Neuronal stem cell (in vitro differentiated cells): ENCODE data around the gene HOOK1.
"Not testable (repeated sequence)": the region's sequence is repeated elsewhere in the genome, so short reads cannot be mapped to it uniquely, and the experiment has no call there.

Experiments used
- DNase-seq: peaks from one replicate; pipeline ENCODE4 v3.0.0-alpha.2; 2013; ENCODE audit warnings: low spot score
- H2AFZ ChIP-seq: one replicate; pipeline ENCODE4 v1.6.1; 2013; ENCODE audit warnings: mild to moderate bottlenecking, low read length, inconsistent platforms
- H2AK5ac ChIP-seq: 2 replicates; pipeline ENCODE4 v1.6.1; 2013; ENCODE audit warnings: low read depth, mild to moderate bottlenecking, inconsistent platforms, low read length, moderate library complexity, mixed read lengths
- H2BK120ac ChIP-seq: 2 replicates; pipeline ENCODE4 v1.6.1; 2013; ENCODE audit warnings: low read depth, mild to moderate bottlenecking, inconsistent platforms, low read length, moderate library complexity, mixed read lengths
- H2BK12ac ChIP-seq: one replicate; pipeline ENCODE4 v1.6.1; 2013; ENCODE audit warnings: low read length, inconsistent platforms
- H2BK15ac ChIP-seq: 2 replicates; pipeline ENCODE4 v1.6.1; 2013; ENCODE audit warnings: mild to moderate bottlenecking, low read length, inconsistent platforms, mixed read lengths
- H2BK5ac ChIP-seq: one replicate; pipeline ENCODE4 v1.6.1; 2013; ENCODE audit warnings: inconsistent platforms, mild to moderate bottlenecking, low read length, moderate library complexity
- H3K14ac ChIP-seq: one replicate; pipeline ENCODE4 v1.6.1; 2013; ENCODE audit warnings: low read length, inconsistent platforms
- H3K18ac ChIP-seq: 2 replicates; pipeline ENCODE4 v1.6.1; 2013; ENCODE audit warnings: low read length, inconsistent platforms
- H3K23ac ChIP-seq: 2 replicates; pipeline ENCODE4 v1.6.1; 2013; ENCODE audit warnings: low read depth, mild to moderate bottlenecking, mixed read lengths, low read length, inconsistent platforms; ENCODE audit not compliant: poor library complexity
- H3K27ac ChIP-seq: replicated peaks from 3 replicates; pipeline ENCODE4 v1.5.1; 2013; ENCODE audit warnings: low read length, inconsistent platforms
- H3K27me3 ChIP-seq, 3 experiments: 2 replicates each; pipeline ENCODE4 v1.6.1; 2013; ENCODE audit warnings: low read length in 3 of 3, mild to moderate bottlenecking in 2 of 3, inconsistent platforms in 1 of 3, low read depth in 1 of 3, mixed read lengths in 1 of 3, moderate library complexity in 1 of 3; ENCODE audit not compliant: control insufficient read depth in 3 of 3, insufficient read depth in 3 of 3
- H3K36me3 ChIP-seq, 2 donors: replicated peaks in 1 of 2; 2 replicates each; pipeline ENCODE4 v1.6.1; 2013; ENCODE audit warnings: low read length in 2 of 2; ENCODE audit not compliant: control insufficient read depth in 2 of 2, insufficient read depth in 2 of 2
- H3K4ac ChIP-seq: 2 replicates; pipeline ENCODE4 v1.6.1; 2013; ENCODE audit warnings: inconsistent platforms, mild to moderate bottlenecking, low read length, moderate library complexity
- H3K4me1 ChIP-seq, 2 donors: 1 replicate in 1 of 2; 2 replicates in 1 of 2; pipeline ENCODE4 v1.6.1; 2013; ENCODE audit warnings: low read length in 2 of 2, low read depth in 1 of 2; ENCODE audit not compliant: control insufficient read depth in 2 of 2, insufficient read depth in 1 of 2
- H3K4me2 ChIP-seq: one replicate; pipeline ENCODE4 v1.6.1; 2013; ENCODE audit warnings: mild to moderate bottlenecking, low read length, inconsistent platforms; ENCODE audit not compliant: insufficient read depth, poor library complexity, severe bottlenecking
- H3K4me3 ChIP-seq, 2 donors: 2 replicates each; pipeline ENCODE4 v1.5.1; 2013; ENCODE audit warnings: low read length in 2 of 2, mild to moderate bottlenecking in 2 of 2, inconsistent platforms in 1 of 2, moderate library complexity in 1 of 2
- H3K79me1 ChIP-seq: one replicate; pipeline ENCODE4 v1.6.1; 2013; ENCODE audit warnings: low read depth, mild to moderate bottlenecking, inconsistent platforms, low read length, moderate library complexity
- H3K9ac ChIP-seq: one replicate; pipeline ENCODE4 v1.6.1; 2013; ENCODE audit warnings: mild to moderate bottlenecking, low read depth, low read length, inconsistent platforms; ENCODE audit not compliant: poor library complexity
- H3K9me3 ChIP-seq, 2 donors: replicated peaks in 1 of 2; 2 replicates each; pipeline versions ENCODE3 to v1.6.1; 2013; ENCODE audit warnings: low read length in 2 of 2, mild to moderate bottlenecking in 2 of 2, inconsistent platforms in 1 of 2, low read depth in 1 of 2, mixed read lengths in 1 of 2, moderate library complexity in 1 of 2; ENCODE audit not compliant: control insufficient read depth in 2 of 2, insufficient read depth in 1 of 2
- H4K8ac ChIP-seq: one replicate; pipeline ENCODE4 v1.6.1; 2013; ENCODE audit warnings: low read depth, mild to moderate bottlenecking, inconsistent platforms, low read length, moderate library complexity
- H4K91ac ChIP-seq: one replicate; pipeline ENCODE4 v1.6.1; 2013; ENCODE audit warnings: low read length, low read depth, mild to moderate bottlenecking, inconsistent platforms; ENCODE audit not compliant: poor library complexity
- WGBS, 2 donors: extraction: QIAGEN DNeasy Blood & Tissue Kit; methylation state at CpG; one replicate each; pipeline ENCODE4 v1.1.7; 2013; ENCODE audit warnings: missing lambda C conversion rate in 2 of 2, mixed read lengths in 1 of 2; ENCODE audit not compliant: insufficient read length in 2 of 2, insufficient replicate concordance in 1 of 2; ENCODE audit errors: extremely low coverage in 2 of 2; 5-methylcytosine and 5-hydroxymethylcytosine counted together

The HOOK1 gene

DNA sequence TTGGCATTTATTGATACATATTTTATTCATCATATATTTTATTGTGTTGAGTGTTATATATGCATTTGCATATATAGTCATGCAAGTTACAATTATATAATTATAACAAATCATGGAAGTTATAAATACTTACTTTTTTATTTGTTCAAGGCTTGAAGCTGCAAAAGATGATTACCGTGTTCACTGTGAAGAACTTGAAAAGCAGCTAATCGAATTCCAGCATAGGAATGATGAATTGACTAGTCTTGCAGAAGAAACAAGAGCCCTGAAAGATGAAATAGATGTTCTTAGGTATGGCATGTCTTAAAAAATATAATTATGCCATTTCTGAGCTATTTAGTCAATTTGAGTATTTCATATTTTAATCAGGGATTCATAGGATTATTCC is 32.1 kb downstream of the HOOK1 start:
- Histone ChIP-seq H3K36me3 (no peaks in the 10 kb centered on the region), H2BK120ac (no peak overlapping the region), H4K91ac (no peak overlapping the region), H3K27ac (no peak overlapping the region), H3K23ac (no peak overlapping the region), H2AK5ac (no peak overlapping the region), H2BK12ac (no peak overlapping the region), H2BK5ac (no peak overlapping the region), H4K8ac (no peak overlapping the region), H3K18ac (no peak overlapping the region), H3K79me1 (no peaks in the 10 kb centered on the region), H3K4me1 (no peaks in the 10 kb centered on the region), H3K4me2 (no peak overlapping the region), H3K4me3 (no peak overlapping the region), H3K4ac (no peak overlapping the region), H3K9me3 (no peaks in the 10 kb centered on the region), H3K14ac (no peak overlapping the region), H3K27me3 (peaks cover 0 to 3% (median 0%) of the 10 kb centered on the region in 3 experiments), H2BK15ac (no peak overlapping the region), H2AFZ (no peak overlapping the region), H3K9ac (no peak overlapping the region)
- no CpG with 5 or more reads among the region's 2 CpGs for WGBS, 2 donors
- no peak for DNase-seq

DNA sequence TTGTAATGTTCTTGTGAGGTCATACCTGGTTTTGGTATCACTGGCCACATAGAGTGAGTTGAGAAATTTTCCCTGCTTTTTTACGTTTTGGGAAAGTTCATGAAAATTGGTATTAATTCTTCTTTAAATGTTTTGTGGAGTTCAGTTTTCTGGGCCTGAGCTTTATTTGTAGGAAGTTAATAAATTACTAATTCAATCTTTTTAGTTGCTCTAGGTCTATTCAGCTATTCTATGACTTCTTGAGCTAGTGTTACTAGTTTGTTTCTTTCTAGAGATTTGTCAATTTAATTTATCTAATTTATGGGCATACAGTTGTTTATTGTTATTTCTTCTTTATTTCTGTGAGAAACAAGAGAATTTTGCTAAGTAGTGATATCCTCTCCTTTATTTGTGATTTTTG is 37.4 kb downstream of the HOOK1 start:
- Histone ChIP-seq H3K4me1 (peaks cover 0 to 2% of the 10 kb centered on the region in 2 donors), H3K36me3 (no peaks in the 10 kb centered on the region), H4K8ac (no peak overlapping the region), H3K4me3 (no peak overlapping the region), H2AFZ (no peak overlapping the region), H3K9me3 (no peaks in the 10 kb centered on the region), H3K23ac (no peak overlapping the region), H2BK12ac (no peak overlapping the region), H3K4me2 (no peak overlapping the region), H3K9ac (no peak overlapping the region), H3K4ac (no peak overlapping the region), H3K14ac (no peak overlapping the region), H3K27me3 (no peaks in the 10 kb centered on the region), H3K79me1 (no peaks in the 10 kb centered on the region), H4K91ac (no peak overlapping the region), H2BK5ac (no peak overlapping the region), H3K18ac (no peak overlapping the region), H2BK15ac (no peak overlapping the region), H2BK120ac (no peak overlapping the region), H3K27ac (no peak overlapping the region), H2AK5ac (no peak overlapping the region)
- no CpG with 5 or more reads among the region's 1 CpG for WGBS, 2 donors
- DNase-seq = no peak

DNA sequence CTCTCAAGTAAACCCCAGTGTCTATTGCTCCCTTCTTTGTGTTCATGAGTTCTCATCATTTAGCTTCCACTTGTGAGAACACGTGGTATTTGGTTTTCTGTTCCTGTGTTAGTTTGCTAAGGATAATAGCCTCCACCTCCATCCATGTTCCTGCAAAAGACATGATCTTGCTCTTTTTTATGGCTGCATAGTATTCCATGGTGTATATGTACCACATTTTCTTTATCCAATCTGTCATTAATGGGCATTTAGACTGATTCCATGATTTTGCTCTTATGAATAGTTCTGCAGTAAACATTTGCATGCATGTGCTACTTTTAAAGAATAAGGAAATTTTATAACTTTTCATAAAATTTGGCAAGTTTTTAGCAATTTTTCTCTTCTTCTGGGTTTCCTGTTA is 40.5 kb downstream of the HOOK1 start:
- not testable (repeated sequence) for H3K27ac ChIP-seq, H3K9me3 ChIP-seq, H4K91ac ChIP-seq, H3K79me1 ChIP-seq, H3K4me2 ChIP-seq, H2BK12ac ChIP-seq, H3K4me3 ChIP-seq, H2BK15ac ChIP-seq, DNase-seq, H3K18ac ChIP-seq, H2BK120ac ChIP-seq, H3K4ac ChIP-seq, H3K14ac ChIP-seq, H3K23ac ChIP-seq, H3K27me3 ChIP-seq, H3K9ac ChIP-seq, H2AFZ ChIP-seq, H3K4me1 ChIP-seq, H2AK5ac ChIP-seq, H2BK5ac ChIP-seq, H3K36me3 ChIP-seq, H4K8ac ChIP-seq
- WGBS, 2 donors = no CpG with 5 or more reads among the region's 1 CpG

DNA sequence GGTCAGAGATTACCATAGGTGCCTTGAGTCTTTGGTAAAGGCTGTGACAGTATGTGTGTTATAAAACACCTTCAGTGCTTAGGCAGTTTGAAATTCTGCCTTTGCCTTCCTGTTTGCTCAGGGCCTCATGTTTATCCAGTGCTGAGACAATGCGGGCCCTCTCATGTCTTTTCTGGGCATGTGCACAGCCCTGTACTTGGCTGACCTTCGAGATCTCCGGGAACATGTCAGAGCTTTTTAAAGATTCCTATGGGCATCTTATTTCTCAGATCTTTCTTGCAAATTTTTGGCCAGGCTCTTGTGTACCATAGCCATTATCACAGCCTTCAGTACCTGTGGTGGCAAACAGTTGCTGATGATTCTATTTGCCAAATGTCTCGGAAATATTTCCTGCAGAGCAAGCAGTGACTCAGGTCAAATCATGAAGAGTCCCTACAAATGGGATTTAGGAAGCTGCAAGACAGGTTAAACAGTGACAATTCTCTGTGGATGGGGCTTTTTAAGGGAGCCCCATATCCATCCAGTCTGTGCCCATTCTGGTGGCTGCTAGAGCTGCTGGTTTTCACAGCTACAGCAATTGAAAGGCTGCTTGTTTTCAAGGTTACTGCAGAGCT is 42.1 kb downstream of the HOOK1 start:
- Histone ChIP-seq H3K9me3 (no peaks in the 10 kb centered on the region), H3K36me3 (no peaks in the 10 kb centered on the region), H4K91ac (no peak overlapping the region), H3K4me2 (no peak overlapping the region), H3K4me3 (no peak overlapping the region), H3K23ac (no peak overlapping the region), H3K18ac (no peak overlapping the region), H2AK5ac (no peak overlapping the region), H2BK120ac (no peak overlapping the region), H3K27ac (no peak overlapping the region), H3K9ac (no peak overlapping the region), H3K4ac (no peak overlapping the region), H2BK5ac (no peak overlapping the region), H4K8ac (no peak overlapping the region), H3K27me3 (no peaks in the 10 kb centered on the region), H2BK12ac (no peak overlapping the region), H3K79me1 (no peaks in the 10 kb centered on the region), H3K14ac (no peak overlapping the region), H2AFZ (peak overlapping the region; percentile 76), H3K4me1 (peaks cover 0 to 2% of the 10 kb centered on the region in 2 donors), H2BK15ac (no peak overlapping the region)
- DNase-seq = no peak
- WGBS, 2 donors = no CpG with 5 or more reads among the region's 4 CpGs
